ENCODE results near the gene TANGO6.

TANGO6 gene

DNA sequence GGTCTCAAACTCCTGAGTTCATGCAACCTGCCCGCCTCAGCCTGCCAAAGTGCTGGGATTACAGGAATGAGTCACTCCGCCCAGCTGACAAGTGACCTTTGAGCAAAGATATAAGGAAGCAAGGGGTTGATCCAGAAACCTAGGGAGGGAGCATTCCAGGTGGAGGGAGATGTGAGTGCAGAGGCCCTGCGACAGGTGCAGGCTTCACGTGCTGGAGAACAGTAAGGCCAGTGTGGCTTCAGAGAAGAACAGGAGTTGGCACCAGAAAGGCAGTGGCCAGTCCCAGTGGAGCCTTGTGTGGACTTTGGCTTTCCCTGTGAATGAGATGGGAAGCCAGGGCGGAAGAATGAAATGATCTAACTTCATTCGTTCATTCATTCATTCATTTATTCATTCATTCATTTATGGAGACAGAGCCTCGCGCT lies 188.6 kb downstream of the TANGO6 start:
- H3K4me3 ChIP-seq (ENCODE audit: low read depth, low read length): no peak overlapping the region
- H3K36me3 ChIP-seq (ENCODE audit: control insufficient read depth, insufficient read depth, low read length): no peaks in the 10 kb centered on the region
- no peaks in the 10 kb centered on the region for H3K27me3 ChIP-seq (ENCODE audit: control insufficient read depth, insufficient read depth, low read length)
- H3K27ac ChIP-seq: no peak overlapping the region
- H3K9me3 ChIP-seq (ENCODE audit: control insufficient read depth, low read length): no peaks in the 10 kb centered on the region
- no peak overlapping the region for H2AFZ ChIP-seq
- H3K4me1 ChIP-seq: no peaks in the 10 kb centered on the region
- no peak overlapping the region for H3K9ac ChIP-seq
- H3K4me2 ChIP-seq (ENCODE audit: low read length): no peak overlapping the region
- TF ChIP-seq CTCF (IDR thresholded peaks at IDR 0.05): no peak
- no peaks in the 10 kb centered on the region for H3K79me2 ChIP-seq

DNA sequence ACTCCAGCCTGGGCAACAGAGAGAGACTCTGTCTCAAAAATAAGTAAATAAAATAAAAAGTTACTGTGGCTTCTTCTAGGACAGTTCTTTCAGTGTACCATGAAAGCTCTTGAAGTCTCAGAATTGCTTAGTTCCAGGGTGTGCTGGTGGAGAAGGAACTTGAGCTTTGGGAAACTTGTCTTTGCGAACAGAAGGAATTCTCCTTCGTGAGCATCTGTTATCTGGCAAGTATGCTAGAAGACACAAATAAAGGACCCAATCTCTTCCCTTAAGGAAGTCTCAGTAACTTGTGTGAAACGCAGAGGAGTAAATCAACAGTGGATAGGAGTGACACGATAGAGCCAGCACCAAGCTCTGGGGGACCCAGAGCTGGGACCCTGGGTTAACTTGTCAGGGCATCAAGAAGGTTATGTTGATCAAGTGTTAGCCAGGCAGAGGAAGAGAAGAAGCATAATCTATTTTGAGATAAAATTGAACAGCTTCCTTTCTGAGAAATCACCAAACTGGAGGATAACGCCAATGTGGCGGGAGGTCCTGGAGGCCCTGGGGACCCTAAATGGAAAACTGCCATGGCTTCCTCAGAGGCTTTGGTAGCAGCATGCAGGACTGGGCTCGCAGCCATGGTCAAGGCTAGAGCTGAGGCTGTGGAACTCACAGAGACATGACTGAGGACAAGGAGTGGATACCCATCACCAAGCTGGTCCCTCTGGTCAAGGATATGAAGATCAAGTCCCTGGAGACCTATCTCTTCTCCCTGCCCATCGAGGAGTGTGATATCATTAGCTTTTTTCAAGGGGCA lies 190.0 kb downstream of the TANGO6 start:
- Histone ChIP-seq H3K4me1 (no peaks in the 10 kb centered on the region), H3K27ac (no peak overlapping the region), H3K36me3 (ENCODE audit: control insufficient read depth, insufficient read depth, low read length) (no peaks in the 10 kb centered on the region), H3K4me2 (ENCODE audit: low read length) (no peak overlapping the region), H3K9me3 (ENCODE audit: control insufficient read depth, low read length) (no peaks in the 10 kb centered on the region), H3K4me3 (ENCODE audit: low read depth, low read length) (no peak overlapping the region), H3K9ac (no peak overlapping the region), H2AFZ (no peak overlapping the region), H3K79me2 (no peaks in the 10 kb centered on the region), H3K27me3 (ENCODE audit: control insufficient read depth, insufficient read depth, low read length) (no peaks in the 10 kb centered on the region)
- no peak for TF ChIP-seq CTCF (IDR thresholded peaks at IDR 0.05)

GRCh38 chr16:69035375-69035774 lies 192.0 kb downstream of the TANGO6 start:
- Histone ChIP-seq H3K36me3 (ENCODE audit: control insufficient read depth, insufficient read depth, low read length) (no peaks in the 10 kb centered on the region), H3K4me1 (peaks cover 2% of the 10 kb centered on the region), H3K4me2 (ENCODE audit: low read length) (no peak overlapping the region), H3K79me2 (no peaks in the 10 kb centered on the region), H2AFZ (no peak overlapping the region), H3K27me3 (ENCODE audit: control insufficient read depth, insufficient read depth, low read length) (no peaks in the 10 kb centered on the region), H3K27ac (no peak overlapping the region), H3K9ac (no peak overlapping the region), H3K9me3 (ENCODE audit: control insufficient read depth, low read length) (no peaks in the 10 kb centered on the region), H3K4me3 (ENCODE audit: low read depth, low read length) (no peak overlapping the region)
- no peak for TF ChIP-seq CTCF (IDR thresholded peaks at IDR 0.05)

DNA sequence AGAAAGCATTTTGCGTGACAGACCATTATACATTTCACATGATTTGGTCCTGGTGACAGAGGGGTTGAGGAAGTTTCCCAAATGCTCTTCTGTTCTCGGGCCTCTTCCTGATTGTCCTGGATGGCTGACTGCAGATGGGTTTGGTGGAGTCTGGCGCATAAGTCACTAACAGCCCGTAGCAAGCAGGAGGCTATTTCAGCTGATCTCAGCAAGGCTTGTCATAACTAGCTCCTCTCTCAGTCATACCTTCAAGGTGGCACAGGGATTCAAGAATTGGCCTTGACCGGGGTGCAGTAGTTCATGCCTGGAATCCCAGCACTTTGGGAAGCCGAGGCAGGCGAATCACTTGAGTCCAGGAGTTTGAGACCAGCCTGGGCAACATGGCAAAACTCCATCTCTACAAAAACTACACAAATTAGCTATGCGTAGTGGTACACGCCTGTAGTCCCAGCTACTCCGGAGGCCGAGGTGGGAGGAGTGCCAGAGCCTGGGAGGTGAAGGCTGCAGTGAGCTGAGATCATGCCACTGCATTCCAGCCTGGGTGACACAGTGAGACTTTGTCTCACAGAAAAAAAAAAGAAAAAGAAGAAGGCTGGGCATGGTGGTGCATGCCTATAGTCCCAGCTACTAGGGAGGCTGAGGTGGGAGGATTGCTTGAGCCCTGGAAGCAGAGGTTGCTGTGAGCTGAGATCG lies 193.2 kb downstream of the TANGO6 start:
- no peak overlapping the region for H2AFZ ChIP-seq
- H3K36me3 ChIP-seq (ENCODE audit: control insufficient read depth, insufficient read depth, low read length): no peaks in the 10 kb centered on the region
- H3K4me1 ChIP-seq: peaks cover 2% of the 10 kb centered on the region
- H3K9ac ChIP-seq: no peak overlapping the region
- H3K9me3 ChIP-seq (ENCODE audit: control insufficient read depth, low read length): no peaks in the 10 kb centered on the region
- H3K4me3 ChIP-seq (ENCODE audit: low read depth, low read length): no peak overlapping the region
- H3K79me2 ChIP-seq: no peaks in the 10 kb centered on the region
- no peak for TF ChIP-seq CTCF (IDR thresholded peaks at IDR 0.05)
- H3K27ac ChIP-seq: no peak overlapping the region
- H3K4me2 ChIP-seq (ENCODE audit: low read length): no peak overlapping the region
- no peaks in the 10 kb centered on the region for H3K27me3 ChIP-seq (ENCODE audit: control insufficient read depth, insufficient read depth, low read length)
